HG02798 (cell line): ENCODE results near the gene CCDC40.
"Not testable (repeated sequence)": the region's sequence is repeated elsewhere in the genome, so short reads cannot be mapped to it uniquely, and the experiment has no call there.

Source experiments
- ATAC-seq: cut with Tn5 transposase; IDR thresholded peaks from one replicate; pipeline ENCODE4 v1.9.1; 2021; ENCODE audit warnings: mild to moderate bottlenecking; ENCODE audit not compliant: unreplicated experiment, poor library complexity

The CCDC40 gene

GRCh38 chr17:80071116-80071841 is 34.8 kb downstream of the CCDC40 start:
- no peak for ATAC-seq

- no peak for ATAC-seq
Measured at GRCh38 chr17:80072410-80072809, 36.0 kb downstream of the CCDC40 start.

- no peak for ATAC-seq
Measured at GRCh38 chr17:80080081-80080480, 43.6 kb downstream of the CCDC40 start.

- ATAC-seq: no peak
Measured at GRCh38 chr17:80081596-80081995, 45.2 kb downstream of the CCDC40 start.

GRCh38 chr17:80082403-80083135 is 46.1 kb downstream of the CCDC40 start:
- ATAC-seq: no peak

DNA sequence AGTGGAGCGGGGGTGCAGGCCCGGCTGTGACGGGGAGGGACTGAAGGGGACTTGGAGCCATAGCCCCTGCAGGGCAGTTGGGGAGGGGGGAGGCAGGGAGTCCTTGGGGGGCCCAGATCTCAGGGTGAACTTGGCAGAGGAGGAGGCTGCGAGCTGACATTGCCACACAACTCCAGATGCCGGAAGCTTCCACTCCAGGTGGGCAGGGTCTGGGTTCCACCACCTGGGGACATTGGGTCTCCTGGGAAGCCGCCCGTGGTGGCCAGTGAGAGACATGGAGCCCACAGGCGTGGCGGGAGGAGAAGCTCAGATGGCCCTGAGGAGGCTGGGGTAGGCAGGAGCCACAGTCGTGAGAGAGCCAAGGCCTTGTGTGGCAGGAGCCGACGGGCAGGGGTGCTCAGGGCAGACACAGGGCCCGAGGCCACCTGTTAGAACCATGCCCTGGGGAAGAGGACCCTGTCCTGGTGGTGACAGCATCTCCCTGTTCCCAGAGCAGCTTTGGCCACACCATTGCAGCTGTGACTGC is 46.8 kb downstream of the CCDC40 start:
- ATAC-seq: no peak

GRCh38 chr17:80084773-80085172 is 48.3 kb downstream of the CCDC40 start:
- ATAC-seq: no peak

DNA sequence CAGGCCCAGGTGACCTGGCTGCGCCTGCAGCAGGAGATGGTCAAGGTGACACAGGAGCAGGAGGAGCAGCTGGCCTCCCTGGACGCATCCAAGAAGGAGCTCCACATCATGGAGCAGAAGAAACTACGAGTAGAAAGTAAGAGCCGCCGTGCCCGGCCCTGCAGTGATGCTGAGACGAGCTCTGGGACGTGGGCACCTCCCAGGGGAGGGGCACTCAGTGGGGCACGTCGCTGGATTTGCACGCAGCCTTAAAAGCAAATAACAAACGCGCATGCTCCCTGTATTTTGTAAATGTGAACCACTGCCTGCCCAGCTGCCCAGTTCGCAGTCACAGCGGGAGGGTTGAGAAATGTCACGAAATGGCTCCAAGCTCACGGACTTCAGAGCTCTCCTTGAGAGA is 49.6 kb downstream of the CCDC40 start:
- ATAC-seq: no peak

DNA sequence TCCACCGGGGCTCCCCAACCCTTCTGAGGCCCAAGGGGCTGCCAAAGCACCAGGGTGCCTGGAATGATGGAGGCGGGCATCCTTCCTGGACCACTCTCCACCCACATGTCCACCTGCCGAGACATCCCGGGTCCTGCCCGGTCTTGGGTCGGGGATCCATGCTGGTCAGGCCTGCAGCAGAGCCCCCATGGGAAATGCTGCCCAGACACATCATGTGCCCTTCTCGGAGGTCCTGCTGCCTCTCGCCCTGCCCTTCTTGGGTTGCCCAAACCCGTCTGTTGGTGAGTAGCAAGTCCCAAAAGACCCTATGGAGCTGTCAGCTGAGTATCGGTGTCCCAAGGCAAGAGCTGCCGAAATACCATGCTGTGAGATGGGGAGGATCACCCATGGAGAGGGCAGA is 50.2 kb downstream of the CCDC40 start:
- ATAC-seq: no peak

DNA sequence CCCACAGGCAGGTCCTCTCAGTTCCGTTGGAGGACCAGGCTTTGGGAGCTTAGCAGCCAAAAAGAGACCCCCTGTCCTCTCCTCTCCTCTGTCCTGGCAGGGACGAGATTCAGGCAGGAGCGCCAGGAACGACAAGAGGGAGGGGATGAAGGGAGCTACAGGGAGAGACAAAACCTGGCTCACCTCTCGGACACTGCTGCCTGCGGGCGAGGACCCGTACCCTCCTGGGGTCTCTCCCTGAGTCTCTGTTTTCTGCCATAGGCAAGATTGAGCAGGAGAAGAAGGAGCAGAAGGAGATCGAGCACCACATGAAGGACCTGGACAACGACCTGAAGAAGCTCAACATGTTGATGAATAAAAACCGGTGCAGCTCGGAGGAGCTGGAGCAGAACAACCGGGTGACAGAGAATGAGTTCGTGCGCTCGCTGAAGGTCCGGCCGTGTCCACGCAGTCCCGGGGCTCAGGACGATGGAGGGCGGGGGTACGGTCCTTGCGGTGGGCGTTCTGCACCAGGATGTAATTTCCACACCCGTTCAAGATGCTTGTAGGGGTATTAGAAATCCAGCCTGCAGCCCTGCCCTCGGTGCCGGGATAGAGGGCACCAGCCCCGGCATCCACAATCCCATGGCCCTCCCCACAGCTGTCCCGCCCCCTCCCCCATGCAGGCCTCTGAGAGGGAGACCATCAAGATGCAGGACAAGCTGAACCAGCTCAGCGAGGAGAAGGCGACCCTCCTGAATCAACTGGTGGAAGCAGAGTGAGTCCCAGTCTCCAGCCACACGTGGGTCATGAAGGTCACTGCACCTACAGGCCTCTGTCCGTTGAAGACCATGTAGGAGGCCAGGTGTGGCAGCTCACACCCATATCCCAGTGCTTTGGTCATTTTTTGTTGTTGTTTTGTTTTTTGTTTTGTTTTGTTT is 51.2 kb downstream of the CCDC40 start:
- no peak for ATAC-seq

GRCh38 chr17:80089762-80090161 is 53.3 kb downstream of the CCDC40 start:
- ATAC-seq: no peak

DNA sequence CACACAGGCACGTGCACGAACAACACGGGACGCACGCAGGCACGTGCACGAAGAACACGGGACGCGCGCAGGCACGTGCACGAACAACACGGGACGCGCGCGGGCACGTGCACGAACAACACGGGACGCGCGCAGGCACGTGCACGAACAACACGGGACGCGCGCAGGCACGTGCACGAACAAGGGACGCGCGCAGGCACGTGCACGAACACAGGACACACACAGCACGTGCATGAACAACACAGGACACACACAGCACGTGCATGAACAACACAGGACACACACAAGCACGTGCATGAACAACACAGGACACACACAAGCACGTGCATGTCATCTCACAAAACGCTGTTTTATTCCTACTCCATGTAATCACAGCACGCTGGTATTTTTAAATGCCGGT is 53.7 kb downstream of the CCDC40 start:
- ATAC-seq: not testable (repeated sequence)

DNA sequence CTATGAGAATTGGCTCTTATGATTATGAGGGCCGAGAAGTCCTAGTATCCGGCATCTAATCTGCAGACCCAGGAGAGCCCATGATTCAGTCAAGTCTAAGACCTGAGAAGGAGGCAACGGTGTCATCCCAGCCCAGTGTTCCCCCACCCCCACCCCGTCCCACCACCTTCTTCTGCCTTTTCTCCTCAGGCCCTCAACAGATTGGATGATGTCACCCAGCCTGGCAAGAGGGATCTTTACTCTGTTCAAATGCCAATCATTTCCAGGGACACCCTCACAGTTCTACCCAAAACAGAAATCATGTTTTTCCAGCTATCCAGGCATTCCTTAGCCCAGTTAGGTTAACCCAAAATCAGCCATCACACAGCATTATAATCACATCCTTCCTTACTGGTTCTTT is 54.9 kb downstream of the CCDC40 start:
- no peak for ATAC-seq

DNA sequence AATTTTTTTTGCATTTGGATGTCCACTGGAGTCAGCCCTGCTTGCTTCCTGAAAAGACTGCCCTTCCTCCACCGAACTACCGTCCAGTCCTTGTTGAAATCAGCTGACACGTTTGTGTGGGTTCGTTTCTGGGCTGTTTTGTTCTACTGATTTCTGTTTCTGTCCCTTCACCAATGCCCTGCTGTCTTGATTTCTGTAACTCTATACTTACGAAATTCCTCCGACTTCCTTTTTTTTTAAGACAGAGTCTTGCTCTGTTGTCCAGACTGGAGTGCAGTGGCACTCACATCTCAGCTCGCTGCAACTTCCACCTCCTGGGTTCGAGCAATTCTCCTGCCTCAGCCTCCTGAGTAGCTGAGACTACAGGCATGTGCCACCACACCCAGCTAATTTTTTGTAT is 56.5 kb downstream of the CCDC40 start:
- no peak for ATAC-seq

DNA sequence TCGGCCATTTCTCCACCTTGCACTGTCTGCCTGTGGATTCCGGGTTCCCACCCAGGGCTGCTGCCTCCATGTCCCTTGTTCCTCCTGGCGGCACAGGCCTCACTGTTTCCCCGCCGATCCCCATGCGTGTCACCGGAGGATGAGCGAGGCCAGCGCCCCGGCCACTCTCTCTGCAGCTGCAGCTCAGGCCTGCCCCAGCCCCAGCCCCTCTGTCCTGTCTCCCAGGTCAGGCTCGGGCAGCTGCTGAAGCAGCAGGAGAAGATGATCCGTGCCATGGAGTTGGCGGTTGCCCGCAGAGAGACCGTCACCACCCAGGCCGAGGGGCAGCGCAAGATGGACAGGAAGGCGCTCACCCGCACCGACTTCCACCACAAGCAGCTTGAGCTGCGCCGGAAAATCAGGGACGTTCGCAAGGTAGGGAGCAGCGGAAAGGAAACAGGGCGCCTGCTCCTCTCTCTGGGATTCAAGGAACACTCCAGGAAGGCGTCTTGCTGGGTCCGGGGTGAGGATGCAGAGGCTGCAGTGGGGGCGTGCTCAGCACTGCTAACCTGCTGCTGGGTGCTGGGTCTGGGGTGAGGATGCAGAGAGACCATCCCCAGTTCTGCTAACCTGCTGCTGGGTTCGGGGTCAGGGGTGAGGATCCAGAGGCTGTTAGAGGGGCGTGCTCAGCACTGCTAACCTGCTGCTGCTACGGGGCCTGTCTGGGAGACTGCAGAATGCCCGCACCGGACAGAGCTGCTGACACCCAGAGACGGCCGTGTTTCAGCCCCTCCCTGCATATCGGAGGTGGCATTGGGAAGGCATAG is 58.8 kb downstream of the CCDC40 start:
- no peak for ATAC-seq

DNA sequence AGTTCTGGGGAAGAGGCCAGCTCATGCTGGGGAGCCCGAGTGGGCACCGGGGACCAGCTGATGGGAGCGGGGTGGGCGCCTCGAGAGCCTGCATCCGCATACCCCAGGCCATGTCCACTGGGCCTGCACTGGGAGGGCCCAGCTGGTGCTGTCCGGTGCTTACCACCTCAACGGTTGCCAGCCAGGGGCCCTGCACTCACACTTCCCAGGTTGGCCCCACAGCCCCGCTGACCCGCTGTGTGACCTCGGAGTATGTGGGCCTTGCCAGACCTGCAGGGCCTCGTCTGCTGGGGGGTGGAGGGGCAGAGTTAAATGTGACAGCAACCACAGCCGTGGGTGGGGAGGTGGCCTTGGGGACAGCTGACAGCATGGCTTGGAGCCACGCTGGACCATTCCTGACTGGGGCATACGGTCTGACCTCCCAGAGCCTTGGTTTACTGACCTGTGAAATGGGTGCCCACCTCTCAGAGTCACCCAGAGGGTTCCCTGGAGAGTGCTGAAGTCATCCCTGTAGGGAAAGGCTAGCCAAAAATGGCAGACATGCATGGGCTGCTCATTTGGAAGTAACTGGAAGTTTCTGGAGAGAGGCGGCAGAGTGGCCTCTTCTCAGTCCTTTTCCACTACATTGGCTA is 59.5 kb downstream of the CCDC40 start:
- no peak for ATAC-seq

DNA sequence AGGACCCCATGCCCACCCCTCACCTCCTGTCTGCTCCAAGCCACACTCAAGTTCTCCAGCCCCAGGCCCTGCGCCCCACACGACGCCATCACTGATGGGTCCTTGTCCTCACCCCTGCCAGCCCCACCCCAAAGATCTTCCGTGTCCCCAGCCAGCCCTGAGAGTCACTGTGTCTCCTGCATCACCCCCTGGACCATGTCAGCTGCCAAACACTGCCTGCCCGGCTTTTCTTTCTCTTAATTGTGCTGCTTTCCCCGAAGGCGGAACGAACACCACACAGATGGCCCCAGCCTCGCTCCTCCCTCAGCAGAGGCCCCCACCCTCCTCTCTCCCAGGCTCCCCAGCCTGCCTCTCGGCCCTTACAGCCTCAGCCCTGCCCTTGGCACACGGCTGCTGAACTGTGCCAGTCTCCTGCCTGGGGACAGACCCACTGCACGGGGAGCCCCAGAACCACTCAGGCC is 60.1 kb downstream of the CCDC40 start:
- ATAC-seq: no peak

DNA sequence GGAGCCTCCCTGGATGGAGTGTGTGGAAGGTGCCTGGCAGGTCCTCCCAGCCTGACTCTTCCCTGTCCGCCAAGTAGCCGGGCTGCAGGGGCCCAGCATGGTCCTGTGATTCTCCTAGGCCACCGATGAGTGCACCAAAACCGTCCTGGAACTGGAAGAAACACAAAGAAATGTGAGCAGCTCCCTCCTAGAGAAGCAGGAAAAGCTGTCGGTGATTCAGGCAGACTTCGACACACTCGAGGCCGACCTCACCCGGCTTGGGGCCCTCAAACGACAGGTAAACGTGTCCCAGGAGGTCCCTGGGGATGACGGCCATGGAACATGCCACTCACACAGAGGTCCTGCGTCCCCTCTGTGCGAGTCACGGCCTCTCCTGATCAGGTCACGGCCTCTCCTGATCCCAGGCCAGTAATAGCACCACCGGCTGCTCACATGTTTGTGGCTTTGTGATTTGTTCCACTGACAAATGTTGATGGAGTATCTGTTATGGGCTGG is 60.7 kb downstream of the CCDC40 start:
- ATAC-seq: no peak
